PC-9 (cell line): ENCODE data around the gene FIG4.

Experiments used
- EZH2 ChIP-seq: fragments of 200-600 bp; sonication (generic); IDR thresholded peaks from 2 replicates; pipeline ENCODE4 v1.8.0; 2017; ENCODE audit warnings: antibody characterized with exemption, low read depth
- TF ChIP-seq, protein P1 (sequence below): fragments of 200-600 bp; sonication (generic); conservative IDR thresholded peaks from 2 replicates; pipeline ENCODE4 v1.6.1; 2017; ENCODE audit warnings: mixed run types, antibody characterized with exemption, mild to moderate bottlenecking, moderate library complexity

DNA sequence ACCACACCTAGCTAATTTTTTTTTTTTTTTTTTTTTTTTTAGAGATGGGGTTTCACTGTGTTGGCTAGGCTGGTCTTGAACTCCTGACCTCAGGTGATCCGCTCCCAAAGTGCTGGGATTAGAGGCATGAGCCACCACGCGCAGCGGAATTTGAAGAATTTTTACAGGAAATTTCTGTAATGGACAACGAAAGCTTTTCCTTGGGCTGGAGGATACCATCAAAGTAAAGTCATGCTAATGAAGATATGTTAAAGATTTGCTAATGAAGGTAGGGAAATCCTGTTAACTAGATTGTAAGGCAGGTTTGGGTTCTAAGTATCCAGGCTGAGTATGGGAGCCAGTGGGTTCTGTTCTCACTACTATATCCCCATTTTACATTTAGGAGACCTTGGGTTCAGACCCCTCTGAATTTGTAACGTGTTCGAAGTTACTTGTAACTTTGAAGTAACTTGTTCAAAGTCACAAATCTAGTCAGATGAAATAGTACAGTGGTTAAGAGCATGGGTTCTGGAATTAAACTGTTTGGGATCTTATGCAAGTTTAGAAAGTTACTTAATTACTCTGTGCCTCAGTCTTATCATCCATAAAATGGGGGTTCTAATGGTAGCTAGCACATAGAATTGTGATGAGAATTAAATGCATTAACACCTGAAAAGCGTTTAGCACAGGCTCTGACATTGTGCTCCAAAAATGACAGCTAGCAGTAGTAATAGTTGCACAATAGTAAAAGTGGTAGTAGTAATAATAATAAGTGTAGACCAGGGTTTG is 163.6 kb downstream of the FIG4 start:
- TF ChIP-seq, protein P1, sequence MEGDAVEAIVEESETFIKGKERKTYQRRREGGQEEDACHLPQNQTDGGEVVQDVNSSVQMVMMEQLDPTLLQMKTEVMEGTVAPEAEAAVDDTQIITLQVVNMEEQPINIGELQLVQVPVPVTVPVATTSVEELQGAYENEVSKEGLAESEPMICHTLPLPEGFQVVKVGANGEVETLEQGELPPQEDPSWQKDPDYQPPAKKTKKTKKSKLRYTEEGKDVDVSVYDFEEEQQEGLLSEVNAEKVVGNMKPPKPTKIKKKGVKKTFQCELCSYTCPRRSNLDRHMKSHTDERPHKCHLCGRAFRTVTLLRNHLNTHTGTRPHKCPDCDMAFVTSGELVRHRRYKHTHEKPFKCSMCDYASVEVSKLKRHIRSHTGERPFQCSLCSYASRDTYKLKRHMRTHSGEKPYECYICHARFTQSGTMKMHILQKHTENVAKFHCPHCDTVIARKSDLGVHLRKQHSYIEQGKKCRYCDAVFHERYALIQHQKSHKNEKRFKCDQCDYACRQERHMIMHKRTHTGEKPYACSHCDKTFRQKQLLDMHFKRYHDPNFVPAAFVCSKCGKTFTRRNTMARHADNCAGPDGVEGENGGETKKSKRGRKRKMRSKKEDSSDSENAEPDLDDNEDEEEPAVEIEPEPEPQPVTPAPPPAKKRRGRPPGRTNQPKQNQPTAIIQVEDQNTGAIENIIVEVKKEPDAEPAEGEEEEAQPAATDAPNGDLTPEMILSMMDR: no peak
- no peak for TF ChIP-seq EZH2
